Endothelial cell of umbilical vein (primary cell): Measurements from ENCODE around the gene BNC2. TPM values are rescaled to one million over a fixed set of nuclear protein-coding genes. Genes with fewer than 3 reads are reported as not detected.

Source experiments
- BruUV-seq: library from RNA; stranded (reverse); fragments of 400-500 nt; replicated peaks from 2 replicates; lab custom pipeline; 2021; lab: Mats Ljungman, UMichigan
- CTCF ChIA-PET: fragments of 300-600, 350-600 bp; sonication (Branson Sonifier 250); formaldehyde crosslinking; loops from one replicate; lab custom pipeline; 2021; ENCODE audit warnings: antibody characterized with exemption, inconsistent platforms; lab: Charles Lee
- POLR2A ChIA-PET: fragments of 300-600, 350-600 bp; sonication (Branson Sonifier 250); formaldehyde crosslinking; loops from one replicate; lab custom pipeline; 2021; ENCODE audit warnings: antibody characterized with exemption, inconsistent platforms; lab: Charles Lee
- DNase-seq: peaks from one replicate; pipeline ENCODE4 v3.0.0-alpha.2; 2011; ENCODE audit warnings: low read depth, low spot score
- FAIRE-seq: peaks from 2 replicates; lab custom pipeline; 2011; peaks lifted over from hg19 to GRCh38; lab: Jason Lieb, UNC
- H2AFZ ChIP-seq: 2 replicates; pipeline ENCODE4 v1.6.0; 2012; ENCODE audit warnings: low read depth, low read length, control low read depth, inconsistent platforms
- H3K27ac ChIP-seq: 2 replicates; pipeline ENCODE4 v1.5.1; 2011; ENCODE audit warnings: low read depth, mild to moderate bottlenecking, control low read depth, low read length, moderate library complexity; ENCODE audit not compliant: insufficient read depth
- H3K27me3 ChIP-seq, 2 experiments: 2 replicates each; pipeline versions ENCODE4 v1.6.0 to v1.6.1; 2011; ENCODE audit warnings: low read length in 2 of 2, mixed read lengths in 1 of 2; ENCODE audit not compliant: control insufficient read depth in 2 of 2, insufficient read depth in 2 of 2
- H3K36me3 ChIP-seq, 2 experiments: 2 replicates in 1 of 2; 3 replicates in 1 of 2; pipeline ENCODE4 v1.5.1; 2011; ENCODE audit warnings: low read length in 2 of 2, mild to moderate bottlenecking in 1 of 2, moderate library complexity in 1 of 2; ENCODE audit not compliant: control insufficient read depth in 2 of 2, insufficient read depth in 2 of 2; ENCODE audit errors: extremely low read depth in 1 of 2
- H3K4me1 ChIP-seq: 3 replicates; pipeline ENCODE4 v1.5.1; 2011; ENCODE audit warnings: mild to moderate bottlenecking, low read length; ENCODE audit not compliant: control insufficient read depth, insufficient read depth; ENCODE audit errors: extremely low read depth
- H3K4me2 ChIP-seq: 2 replicates; pipeline ENCODE4 v1.6.1; 2011; ENCODE audit warnings: low read length, control low read depth, mixed read lengths; ENCODE audit not compliant: insufficient read depth
- H3K4me3 ChIP-seq, 3 experiments: fragments of 200-600 bp in 1 of 3; sonication (generic), shearing (Covaris generic) in 1 of 3; replicated peaks in 1 of 3; 2 replicates each; pipeline ENCODE4 v1.5.1; 2011 to 2016; ENCODE audit warnings: control low read depth in 3 of 3, low read length in 3 of 3, mild to moderate bottlenecking in 2 of 3, inconsistent platforms in 1 of 3, low read depth in 1 of 3, moderate library complexity in 1 of 3; ENCODE audit not compliant: insufficient read depth in 1 of 3
- H3K79me2 ChIP-seq: 2 replicates; pipeline ENCODE4 v1.6.0; 2012; ENCODE audit warnings: low read length, inconsistent platforms; ENCODE audit not compliant: control insufficient read depth, insufficient read depth
- H3K9ac ChIP-seq: replicated peaks from 2 replicates; pipeline ENCODE3; 2011; ENCODE audit warnings: low read length, control low read depth; ENCODE audit not compliant: insufficient read depth; ENCODE audit errors: extremely low read depth
- H3K9me1 ChIP-seq: replicated peaks from 3 replicates; pipeline ENCODE4 v1.6.0; 2011; ENCODE audit warnings: mild to moderate bottlenecking, low read length; ENCODE audit not compliant: control insufficient read depth, insufficient read depth; ENCODE audit errors: extremely low read depth
- H3K9me3 ChIP-seq: replicated peaks from 2 replicates; pipeline ENCODE4 v1.5.1; 2012; ENCODE audit warnings: low read length, inconsistent platforms; ENCODE audit not compliant: control insufficient read depth, insufficient read depth
- H4K20me1 ChIP-seq: replicated peaks from 2 replicates; pipeline ENCODE3; 2011; ENCODE audit warnings: mild to moderate bottlenecking, low read length; ENCODE audit not compliant: control insufficient read depth, insufficient read depth; ENCODE audit errors: extremely low read depth
- EZH2 ChIP-seq: IDR thresholded peaks from 2 replicates; pipeline ENCODE4 v1.6.1; 2012; ENCODE audit warnings: borderline replicate concordance, low read depth, mild to moderate bottlenecking, moderate library complexity, low read length, inconsistent platforms; ENCODE audit not compliant: severe bottlenecking
- FOS ChIP-seq: IDR thresholded peaks from 2 replicates; pipeline ENCODE4 v1.6.1; 2011; ENCODE audit warnings: mild to moderate bottlenecking, low read length, moderate library complexity, borderline replicate concordance; ENCODE audit not compliant: insufficient read depth
- dilution Hi-C: fragments of 300-500 bp; cut with MboI; formaldehyde crosslinking; loops from one replicate; pipeline ENCODE4 v1.15.0; 2019; ENCODE audit warnings: low sequenced_read_pairs; ENCODE audit not compliant: extremely low pct_ligation_motif_present
- intact Hi-C: fragments of 100-400 bp; cut with micrococcal nuclease; formaldehyde crosslinking; loops from one replicate; pipeline ENCODE4 v1.10.0; 2022
- polyA plus RNA-seq, 4 experiments: library from polyadenylated mRNA; depleted of rRNA in 3 of 4; stranded (reverse) in 3 of 4; unstranded in 1 of 4; fragments of >200 nt; gene quantifications; 2 replicates each; pipeline versions ENCODE4 v1.2.1 to v1.2.3, GENCODE V29; 2011 to 2012; ENCODE audit warnings: missing spikeins in 1 of 4
- total RNA-seq: library from RNA; stranded (reverse); gene quantifications from 2 replicates; pipeline ENCODE4 v1.2.3, GENCODE V29; 2021
- TF ChIP-seq, protein P1 (sequence below), 2 donors: IDR thresholded peaks; 1 replicate in 1 of 2; 2 replicates in 1 of 2; pipeline ENCODE4 v1.5.1; 2011; ENCODE audit warnings: low read length in 2 of 2, mild to moderate bottlenecking in 2 of 2, moderate library complexity in 2 of 2, control low read depth in 1 of 2, inconsistent platforms in 1 of 2, low read depth in 1 of 2; ENCODE audit not compliant: insufficient read depth in 1 of 2; ENCODE audit errors: extremely low read depth in 1 of 2
- TF ChIP-seq, protein P2 (sequence below): IDR thresholded peaks from 2 replicates; pipeline ENCODE4 v1.6.1; 2011; ENCODE audit not compliant: insufficient read depth, insufficient read length

The BNC2 gene
- total and polyA plus RNA-seq, 2 donors (not counting 3 experiments of a cell fraction or from before 2014, with no cell fraction given) = 12.1 to 34.3 TPM

DNA sequence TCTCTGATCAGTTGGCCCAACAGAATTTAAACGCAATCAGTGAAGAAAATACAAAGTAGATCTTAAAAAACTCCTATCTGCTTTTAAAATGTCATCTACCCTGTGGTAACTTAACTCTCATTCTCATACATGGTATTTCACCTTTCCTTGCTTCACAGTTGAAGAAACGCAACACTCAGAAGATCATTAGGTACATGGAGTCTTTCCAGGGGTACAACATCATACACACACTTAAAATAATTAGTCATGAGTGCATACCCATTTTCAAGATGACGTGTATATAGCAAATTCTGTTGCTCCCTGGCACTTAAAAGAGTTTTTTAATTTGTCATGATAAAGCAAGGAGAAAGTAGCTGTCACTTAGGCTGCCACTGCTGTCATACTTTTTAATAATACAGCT is 259.9 kb downstream of the BNC2 start:
- Histone ChIP-seq H3K4me2 (no peak overlapping the region), H3K9me1 (no peaks in the 10 kb centered on the region), H3K36me3 (no peaks in the 10 kb centered on the region), H3K9ac (no peak overlapping the region), H3K9me3 (no peaks in the 10 kb centered on the region), H3K27me3 (no peaks in the 10 kb centered on the region), H2AFZ (no peak overlapping the region), H4K20me1 (no peaks in the 10 kb centered on the region), H3K4me1 (peaks cover 16% of the 10 kb centered on the region), H3K4me3 (no peak overlapping the region), H3K27ac (no peak overlapping the region), H3K79me2 (peaks cover 8% of the 10 kb centered on the region)
- no peak for TF ChIP-seq FOS
- no peak for DNase-seq
- CTCF ChIA-PET = interaction anchor here (1.2 kb wide), 1 partner anchor 9 kb away, joined by 3 read pairs; no protein-coding TSS in a partner anchor
- FAIRE-seq = no peak
- POLR2A ChIA-PET = interaction anchor here (0.8 kb wide), 1 partner anchor 17 kb away, joined by 3 read pairs; no protein-coding TSS in a partner anchor
- dilution Hi-C loops = no loop called here
- no TSS peak for BruUV-seq
- intact Hi-C loops = no loop called here

DNA sequence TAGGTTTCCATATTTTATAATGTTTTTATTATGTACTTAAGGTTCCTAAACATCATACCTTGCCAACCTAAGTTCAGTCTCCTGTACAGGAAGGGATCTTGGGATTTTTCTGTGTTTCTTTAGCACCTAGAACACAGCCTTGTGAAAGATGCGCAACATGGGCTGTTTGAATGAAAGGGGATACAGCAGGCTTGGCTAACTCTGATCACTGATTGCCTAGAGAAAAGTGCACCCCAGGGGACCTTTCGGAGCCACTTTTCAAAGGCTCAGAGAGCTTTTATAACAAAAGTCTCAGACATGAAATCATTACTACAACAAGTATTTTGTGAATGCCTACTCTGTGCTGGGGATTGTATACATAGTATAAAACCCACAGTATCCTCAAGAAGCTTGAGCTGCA is 261.6 kb downstream of the BNC2 start:
- TF ChIP-seq FOS (no peak), EZH2 (no peak)
- TF ChIP-seq, protein P1, sequence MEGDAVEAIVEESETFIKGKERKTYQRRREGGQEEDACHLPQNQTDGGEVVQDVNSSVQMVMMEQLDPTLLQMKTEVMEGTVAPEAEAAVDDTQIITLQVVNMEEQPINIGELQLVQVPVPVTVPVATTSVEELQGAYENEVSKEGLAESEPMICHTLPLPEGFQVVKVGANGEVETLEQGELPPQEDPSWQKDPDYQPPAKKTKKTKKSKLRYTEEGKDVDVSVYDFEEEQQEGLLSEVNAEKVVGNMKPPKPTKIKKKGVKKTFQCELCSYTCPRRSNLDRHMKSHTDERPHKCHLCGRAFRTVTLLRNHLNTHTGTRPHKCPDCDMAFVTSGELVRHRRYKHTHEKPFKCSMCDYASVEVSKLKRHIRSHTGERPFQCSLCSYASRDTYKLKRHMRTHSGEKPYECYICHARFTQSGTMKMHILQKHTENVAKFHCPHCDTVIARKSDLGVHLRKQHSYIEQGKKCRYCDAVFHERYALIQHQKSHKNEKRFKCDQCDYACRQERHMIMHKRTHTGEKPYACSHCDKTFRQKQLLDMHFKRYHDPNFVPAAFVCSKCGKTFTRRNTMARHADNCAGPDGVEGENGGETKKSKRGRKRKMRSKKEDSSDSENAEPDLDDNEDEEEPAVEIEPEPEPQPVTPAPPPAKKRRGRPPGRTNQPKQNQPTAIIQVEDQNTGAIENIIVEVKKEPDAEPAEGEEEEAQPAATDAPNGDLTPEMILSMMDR (IDR thresholded peaks at IDR 0.05; ENCODE audit: extremely low read depth in 1 of 2, insufficient read depth in 1 of 2, low read depth in 1 of 2, low read length in 2 of 2) = no peak
- TF ChIP-seq, protein P2, sequence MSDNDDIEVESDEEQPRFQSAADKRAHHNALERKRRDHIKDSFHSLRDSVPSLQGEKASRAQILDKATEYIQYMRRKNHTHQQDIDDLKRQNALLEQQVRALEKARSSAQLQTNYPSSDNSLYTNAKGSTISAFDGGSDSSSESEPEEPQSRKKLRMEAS = no peak
- no peaks in the 10 kb centered on the region for H3K9me1 ChIP-seq
- ChIA-PET POLR2A (no interaction called here), CTCF (interaction anchor here (1.2 kb wide), 1 partner anchor 112 kb away, joined by 3 read pairs; no protein-coding TSS in a partner anchor)
- H3K36me3 ChIP-seq = no peaks in the 10 kb centered on the region
- FAIRE-seq = no peak
- no TSS peak for BruUV-seq
- H3K27me3 ChIP-seq = no peaks in the 10 kb centered on the region
- intact Hi-C loops (no loop called here), dilution Hi-C loops (no loop called here)
- DNase-seq = no peak
- H3K4me3 ChIP-seq = no peak overlapping the region
- no peak overlapping the region for H3K9ac ChIP-seq
- no peak overlapping the region for H3K27ac ChIP-seq
- peaks cover 5% of the 10 kb centered on the region for H3K4me1 ChIP-seq
- H3K4me2 ChIP-seq = no peak overlapping the region
- no peak overlapping the region for H2AFZ ChIP-seq
- peaks cover 6% of the 10 kb centered on the region for H3K79me2 ChIP-seq
- H3K9me3 ChIP-seq = no peaks in the 10 kb centered on the region
- H4K20me1 ChIP-seq = no peaks in the 10 kb centered on the region
